DND-41 (cell line): ENCODE results near the gene HOXB8.

Experiments used
- ATAC-seq: fragments of 200-7000 bp; cut with Tn5 transposase; 3 replicates; pipeline ENCODE4 v1.9.1; 2021; ENCODE audit warnings: low read depth; ENCODE audit not compliant: insufficient read depth
- DNase-seq: peaks from one replicate; pipeline ENCODE4 v3.0.0-alpha.2; 2020
- H2AFZ ChIP-seq: 2 replicates; pipeline ENCODE4 v1.6.0; 2012; ENCODE audit warnings: low read depth, low read length
- H3K27ac ChIP-seq: 2 replicates; pipeline ENCODE4 v1.5.1; 2012; ENCODE audit warnings: low read length, inconsistent platforms
- H3K27me3 ChIP-seq: fragments of 200-600 bp; sonication (generic); 2 replicates; pipeline ENCODE4 v1.6.0; 2012; ENCODE audit warnings: low read length, mild to moderate bottlenecking, inconsistent platforms; ENCODE audit not compliant: insufficient read depth, poor library complexity
- H3K36me3 ChIP-seq: 2 replicates; pipeline ENCODE4 v1.5.1; 2012; ENCODE audit warnings: low read length, inconsistent platforms; ENCODE audit not compliant: insufficient read depth
- H3K4me1 ChIP-seq: 2 replicates; pipeline ENCODE4 v1.5.1; 2012; ENCODE audit warnings: mild to moderate bottlenecking, low read length; ENCODE audit not compliant: insufficient read depth
- H3K4me2 ChIP-seq: 2 replicates; pipeline ENCODE4 v1.6.0; 2012; ENCODE audit warnings: mild to moderate bottlenecking, moderate library complexity, low read length, inconsistent platforms; ENCODE audit not compliant: insufficient read depth
- H3K4me3 ChIP-seq, 2 experiments: fragments of 200-600 bp in 1 of 2; shearing (Covaris generic) in 1 of 2; 2 replicates each; pipeline ENCODE4 v1.5.1; 2012 to 2016; ENCODE audit warnings: inconsistent platforms in 2 of 2, low read length in 2 of 2, mild to moderate bottlenecking in 2 of 2, low read depth in 1 of 2, moderate library complexity in 1 of 2
- H3K79me2 ChIP-seq: 2 replicates; pipeline ENCODE4 v1.6.0; 2012; ENCODE audit warnings: low read length, inconsistent platforms; ENCODE audit not compliant: insufficient read depth
- H3K9ac ChIP-seq: 2 replicates; pipeline ENCODE4 v1.6.0; 2012; ENCODE audit warnings: low read depth, mild to moderate bottlenecking, inconsistent platforms, low read length, moderate library complexity
- H3K9me3 ChIP-seq: 2 replicates; pipeline ENCODE4 v1.5.1; 2012; ENCODE audit warnings: low read length, moderate library complexity, mild to moderate bottlenecking, inconsistent platforms; ENCODE audit not compliant: insufficient read depth, severe bottlenecking
- H4K20me1 ChIP-seq: 2 replicates; pipeline ENCODE4 v1.6.0; 2012; ENCODE audit warnings: low read length; ENCODE audit not compliant: insufficient read depth
- EZH2 ChIP-seq: IDR thresholded peaks from 3 replicates; pipeline ENCODE4 v1.6.1; 2012; ENCODE audit warnings: borderline replicate concordance, low read depth, mild to moderate bottlenecking, moderate library complexity, low read length, inconsistent platforms; ENCODE audit not compliant: severe bottlenecking
- TF ChIP-seq, protein P1 (sequence below): IDR thresholded peaks from 2 replicates; pipeline ENCODE4 v1.5.1; 2012; ENCODE audit warnings: borderline replicate concordance, low read length, moderate library complexity, mild to moderate bottlenecking; ENCODE audit not compliant: poor library complexity, severe bottlenecking; ENCODE audit errors: extremely low read depth

Gene HOXB8

DNA sequence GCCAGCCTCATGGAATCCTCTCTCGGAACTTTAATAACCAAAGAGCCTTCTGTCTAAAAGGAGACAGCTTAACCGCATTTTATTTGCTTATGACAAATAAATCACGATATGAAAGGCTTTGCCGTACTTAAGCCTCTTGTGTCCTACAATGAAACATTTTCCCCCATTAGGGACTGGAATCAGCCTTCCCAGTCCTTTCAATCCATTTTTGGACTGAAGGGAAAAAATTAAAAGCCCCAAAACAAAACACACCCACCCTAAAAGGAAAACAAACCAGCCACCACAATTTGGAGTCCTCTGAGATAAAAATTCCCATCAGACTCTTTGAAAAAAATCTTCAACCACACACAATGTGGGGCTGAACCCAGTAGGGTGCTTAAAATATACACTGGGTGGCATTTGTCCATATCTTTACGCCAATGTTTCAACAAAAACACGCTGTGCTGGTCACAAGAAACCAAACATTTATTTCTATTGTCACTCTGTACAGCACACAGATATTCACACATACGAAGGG, 40.0 kb downstream of the HOXB8 start:
- no peaks in the 10 kb centered on the region for H4K20me1 ChIP-seq
- DNase-seq (no peak), ATAC-seq (no peak)
- H3K4me3 ChIP-seq = no peak overlapping the region
- no peaks in the 10 kb centered on the region for H3K4me1 ChIP-seq
- TF ChIP-seq, protein P1, sequence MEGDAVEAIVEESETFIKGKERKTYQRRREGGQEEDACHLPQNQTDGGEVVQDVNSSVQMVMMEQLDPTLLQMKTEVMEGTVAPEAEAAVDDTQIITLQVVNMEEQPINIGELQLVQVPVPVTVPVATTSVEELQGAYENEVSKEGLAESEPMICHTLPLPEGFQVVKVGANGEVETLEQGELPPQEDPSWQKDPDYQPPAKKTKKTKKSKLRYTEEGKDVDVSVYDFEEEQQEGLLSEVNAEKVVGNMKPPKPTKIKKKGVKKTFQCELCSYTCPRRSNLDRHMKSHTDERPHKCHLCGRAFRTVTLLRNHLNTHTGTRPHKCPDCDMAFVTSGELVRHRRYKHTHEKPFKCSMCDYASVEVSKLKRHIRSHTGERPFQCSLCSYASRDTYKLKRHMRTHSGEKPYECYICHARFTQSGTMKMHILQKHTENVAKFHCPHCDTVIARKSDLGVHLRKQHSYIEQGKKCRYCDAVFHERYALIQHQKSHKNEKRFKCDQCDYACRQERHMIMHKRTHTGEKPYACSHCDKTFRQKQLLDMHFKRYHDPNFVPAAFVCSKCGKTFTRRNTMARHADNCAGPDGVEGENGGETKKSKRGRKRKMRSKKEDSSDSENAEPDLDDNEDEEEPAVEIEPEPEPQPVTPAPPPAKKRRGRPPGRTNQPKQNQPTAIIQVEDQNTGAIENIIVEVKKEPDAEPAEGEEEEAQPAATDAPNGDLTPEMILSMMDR = no peak
- no peak for TF ChIP-seq EZH2
- H3K9ac ChIP-seq = no peak overlapping the region
- no peak overlapping the region for H2AFZ ChIP-seq
- H3K9me3 ChIP-seq = no peaks in the 10 kb centered on the region
- no peaks in the 10 kb centered on the region for H3K36me3 ChIP-seq
- peaks cover 31% of the 10 kb centered on the region for H3K27me3 ChIP-seq
- no peak overlapping the region for H3K4me2 ChIP-seq
- no peaks in the 10 kb centered on the region for H3K79me2 ChIP-seq
- H3K27ac ChIP-seq = no peak overlapping the region

GRCh38 chr17:48574505-48575065, 40.5 kb downstream of the HOXB8 start:
- Histone ChIP-seq H3K36me3 (no peaks in the 10 kb centered on the region), H3K4me2 (no peak overlapping the region), H3K79me2 (no peaks in the 10 kb centered on the region), H3K9ac (no peak overlapping the region), H3K27ac (no peak overlapping the region), H2AFZ (no peak overlapping the region), H4K20me1 (no peaks in the 10 kb centered on the region), H3K27me3 (peaks cover 32% of the 10 kb centered on the region), H3K9me3 (no peaks in the 10 kb centered on the region), H3K4me1 (no peaks in the 10 kb centered on the region), H3K4me3 (no peak overlapping the region)
- DNase-seq (no peak), ATAC-seq (no peak)
- no peak for TF ChIP-seq EZH2

GRCh38 chr17:48571826-48572417, 43.2 kb downstream of the HOXB8 start:
- Histone ChIP-seq H3K36me3 (no peaks in the 10 kb centered on the region), H2AFZ (no peak overlapping the region), H3K9me3 (no peaks in the 10 kb centered on the region), H4K20me1 (no peaks in the 10 kb centered on the region), H3K79me2 (no peaks in the 10 kb centered on the region), H3K4me1 (no peaks in the 10 kb centered on the region), H3K9ac (no peak overlapping the region), H3K27me3 (peaks cover 43% of the 10 kb centered on the region), H3K4me2 (no peak overlapping the region), H3K4me3 (no peak overlapping the region), H3K27ac (no peak overlapping the region)
- ATAC-seq (no peak), DNase-seq (no peak)
- TF ChIP-seq, protein P1 = no peak
- TF ChIP-seq EZH2 = no peak

GRCh38 chr17:48571024-48571818, 43.9 kb downstream of the HOXB8 start:
- peaks cover 48% of the 10 kb centered on the region for H3K27me3 ChIP-seq
- no peaks in the 10 kb centered on the region for H3K79me2 ChIP-seq
- no peaks in the 10 kb centered on the region for H3K9me3 ChIP-seq
- no peak overlapping the region for H3K4me2 ChIP-seq
- no peaks in the 10 kb centered on the region for H3K4me1 ChIP-seq
- H3K4me3 ChIP-seq = no peak overlapping the region
- no peaks in the 10 kb centered on the region for H3K36me3 ChIP-seq
- H4K20me1 ChIP-seq = no peaks in the 10 kb centered on the region
- H3K27ac ChIP-seq = no peak overlapping the region
- no peak overlapping the region for H2AFZ ChIP-seq
- no peak overlapping the region for H3K9ac ChIP-seq
- DNase-seq (no peak), ATAC-seq (no peak)
- no peak for TF ChIP-seq EZH2
- TF ChIP-seq, protein P1 = no peak
